Testis (tissue), 2 donors: ENCODE results near the gene SLC26A8.

Experiments used
- POLR2A ChIP-seq: fragments of 450-650 bp; IDR thresholded peaks from one replicate; pipeline ENCODE4 v1.6.1; 2017; ENCODE audit warnings: antibody characterized with exemption, mild to moderate bottlenecking, moderate library complexity
- TF ChIP-seq, protein P1 (sequence below), 3 experiments: fragments of 450-650 bp in 2 of 3; fragments of 200-600 bp in 1 of 3; sonication (generic) in 1 of 3; IDR thresholded peaks; one replicate each; pipeline ENCODE4 v1.5.1; 2016 to 2019; ENCODE audit warnings: antibody characterized with exemption in 3 of 3, mild to moderate bottlenecking in 2 of 3, moderate library complexity in 1 of 3

DNA sequence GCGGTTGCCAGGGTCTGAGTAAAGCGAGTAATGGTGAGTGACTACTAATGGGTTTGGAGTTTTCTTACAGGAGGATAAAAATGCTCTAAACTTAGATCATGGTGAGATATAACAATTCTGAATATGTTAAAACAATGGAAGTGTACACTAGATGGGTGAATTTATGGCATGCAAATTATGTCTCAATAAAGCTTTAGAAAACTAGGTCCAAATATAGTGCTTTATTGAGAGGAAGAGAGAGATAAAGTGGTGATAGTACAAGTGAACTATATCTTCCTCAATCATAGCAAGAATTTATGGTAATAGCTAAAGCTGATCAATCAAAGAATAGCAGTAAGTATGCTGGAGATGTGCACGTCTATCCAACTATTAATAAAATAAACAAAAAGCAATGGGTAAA is 127.4 kb downstream of the SLC26A8 start:
- TF ChIP-seq, protein P1, sequence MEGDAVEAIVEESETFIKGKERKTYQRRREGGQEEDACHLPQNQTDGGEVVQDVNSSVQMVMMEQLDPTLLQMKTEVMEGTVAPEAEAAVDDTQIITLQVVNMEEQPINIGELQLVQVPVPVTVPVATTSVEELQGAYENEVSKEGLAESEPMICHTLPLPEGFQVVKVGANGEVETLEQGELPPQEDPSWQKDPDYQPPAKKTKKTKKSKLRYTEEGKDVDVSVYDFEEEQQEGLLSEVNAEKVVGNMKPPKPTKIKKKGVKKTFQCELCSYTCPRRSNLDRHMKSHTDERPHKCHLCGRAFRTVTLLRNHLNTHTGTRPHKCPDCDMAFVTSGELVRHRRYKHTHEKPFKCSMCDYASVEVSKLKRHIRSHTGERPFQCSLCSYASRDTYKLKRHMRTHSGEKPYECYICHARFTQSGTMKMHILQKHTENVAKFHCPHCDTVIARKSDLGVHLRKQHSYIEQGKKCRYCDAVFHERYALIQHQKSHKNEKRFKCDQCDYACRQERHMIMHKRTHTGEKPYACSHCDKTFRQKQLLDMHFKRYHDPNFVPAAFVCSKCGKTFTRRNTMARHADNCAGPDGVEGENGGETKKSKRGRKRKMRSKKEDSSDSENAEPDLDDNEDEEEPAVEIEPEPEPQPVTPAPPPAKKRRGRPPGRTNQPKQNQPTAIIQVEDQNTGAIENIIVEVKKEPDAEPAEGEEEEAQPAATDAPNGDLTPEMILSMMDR (IDR thresholded peaks at IDR 0.05) = no peak
- TF ChIP-seq POLR2A = no peak
